ENCODE measurements around the gene LRRC3.
"Not testable (repeated sequence)": the region's sequence is repeated elsewhere in the genome, so short reads cannot be mapped to it uniquely, and the experiment has no call there.

The LRRC3 gene

DNA sequence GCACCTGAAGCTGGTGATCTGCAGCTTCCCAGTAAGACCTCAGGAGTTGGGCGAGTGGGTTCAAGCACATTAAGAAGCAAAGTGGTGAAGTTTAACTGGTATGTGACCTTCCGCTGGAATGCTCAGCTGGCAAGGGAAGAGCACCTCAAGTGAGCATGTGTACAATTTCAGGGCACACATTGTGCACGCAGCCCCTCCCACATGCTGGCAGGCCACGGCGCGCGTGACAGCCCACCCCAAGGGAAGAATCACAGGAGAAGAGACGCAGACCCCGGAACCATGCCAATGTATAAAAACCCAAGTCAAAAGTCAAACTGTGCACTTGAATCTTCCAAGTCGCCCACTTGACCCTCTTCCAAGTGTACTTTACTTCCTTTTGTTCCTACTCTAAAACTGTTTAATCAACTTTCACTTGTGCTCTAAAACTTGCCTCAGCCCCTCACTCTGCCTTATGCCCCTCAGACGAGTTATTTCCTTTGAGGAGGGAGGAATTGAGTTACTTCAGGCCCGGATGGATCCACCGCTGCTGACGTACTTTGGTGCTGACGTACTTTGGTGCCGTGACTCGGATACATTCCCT, 20.0 kb downstream of the LRRC3 start:
- H3K4me3 ChIP-seq (ENCODE audit: low read depth, low read length), result no peak overlapping the region
- DNase-seq (ENCODE audit: low read depth), result no peak
- TF ChIP-seq, protein P1, sequence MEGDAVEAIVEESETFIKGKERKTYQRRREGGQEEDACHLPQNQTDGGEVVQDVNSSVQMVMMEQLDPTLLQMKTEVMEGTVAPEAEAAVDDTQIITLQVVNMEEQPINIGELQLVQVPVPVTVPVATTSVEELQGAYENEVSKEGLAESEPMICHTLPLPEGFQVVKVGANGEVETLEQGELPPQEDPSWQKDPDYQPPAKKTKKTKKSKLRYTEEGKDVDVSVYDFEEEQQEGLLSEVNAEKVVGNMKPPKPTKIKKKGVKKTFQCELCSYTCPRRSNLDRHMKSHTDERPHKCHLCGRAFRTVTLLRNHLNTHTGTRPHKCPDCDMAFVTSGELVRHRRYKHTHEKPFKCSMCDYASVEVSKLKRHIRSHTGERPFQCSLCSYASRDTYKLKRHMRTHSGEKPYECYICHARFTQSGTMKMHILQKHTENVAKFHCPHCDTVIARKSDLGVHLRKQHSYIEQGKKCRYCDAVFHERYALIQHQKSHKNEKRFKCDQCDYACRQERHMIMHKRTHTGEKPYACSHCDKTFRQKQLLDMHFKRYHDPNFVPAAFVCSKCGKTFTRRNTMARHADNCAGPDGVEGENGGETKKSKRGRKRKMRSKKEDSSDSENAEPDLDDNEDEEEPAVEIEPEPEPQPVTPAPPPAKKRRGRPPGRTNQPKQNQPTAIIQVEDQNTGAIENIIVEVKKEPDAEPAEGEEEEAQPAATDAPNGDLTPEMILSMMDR (IDR thresholded peaks at IDR 0.05; ENCODE audit: insufficient read depth, low read depth, low read length, missing control alignments), result no peak

DNA sequence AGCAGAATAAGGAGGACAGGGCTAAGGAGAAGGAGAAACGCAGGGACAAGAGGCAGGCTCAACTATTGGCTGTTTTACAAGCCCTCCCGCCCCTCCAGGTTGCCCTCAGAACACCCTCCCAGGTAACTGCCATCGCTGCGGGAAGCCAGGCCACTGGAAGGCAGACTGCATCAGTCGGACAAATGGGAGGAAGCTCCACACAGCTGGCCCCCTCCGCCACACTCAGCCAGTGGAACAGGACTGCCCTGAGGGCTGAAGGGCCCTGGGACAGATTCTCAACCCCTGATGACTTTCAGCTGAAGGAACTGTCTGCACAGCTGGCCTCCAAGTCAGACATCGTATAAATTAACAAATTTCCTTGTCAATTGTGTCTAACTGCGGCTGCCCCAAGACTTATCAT, 21.8 kb downstream of the LRRC3 start:
- DNase-seq (ENCODE audit: low read depth), result no peak
- TF ChIP-seq, protein P1 (IDR thresholded peaks at IDR 0.05; ENCODE audit: insufficient read depth, low read depth, low read length, missing control alignments), result no peak
- no peak overlapping the region for H3K4me3 ChIP-seq (ENCODE audit: low read depth, low read length)

DNA sequence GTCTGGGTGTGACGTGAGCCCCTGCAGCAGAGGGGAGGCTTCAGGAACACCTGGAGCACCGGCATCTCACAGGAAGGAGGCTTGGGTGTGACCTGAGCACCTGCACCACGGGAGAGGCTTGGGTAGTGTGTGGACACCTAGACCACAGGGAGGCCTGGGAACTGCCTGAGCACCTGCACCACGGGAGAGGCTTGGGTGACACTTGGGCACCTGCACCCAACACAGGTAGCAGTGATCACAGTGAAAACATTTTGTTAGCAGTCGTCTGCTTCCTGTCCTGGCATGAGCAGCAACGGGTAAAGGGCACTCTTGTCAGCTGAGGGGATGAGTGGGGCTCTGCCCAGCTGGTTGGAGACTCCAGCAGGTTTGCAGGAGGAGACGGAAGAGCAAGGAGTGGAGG, 22.4 kb downstream of the LRRC3 start:
- no peak overlapping the region for H3K4me3 ChIP-seq (ENCODE audit: low read depth, low read length)
- TF ChIP-seq, protein P1 (IDR thresholded peaks at IDR 0.05; ENCODE audit: insufficient read depth, low read depth, low read length, missing control alignments), result no peak
- no peak for DNase-seq (ENCODE audit: low read depth)

DNA sequence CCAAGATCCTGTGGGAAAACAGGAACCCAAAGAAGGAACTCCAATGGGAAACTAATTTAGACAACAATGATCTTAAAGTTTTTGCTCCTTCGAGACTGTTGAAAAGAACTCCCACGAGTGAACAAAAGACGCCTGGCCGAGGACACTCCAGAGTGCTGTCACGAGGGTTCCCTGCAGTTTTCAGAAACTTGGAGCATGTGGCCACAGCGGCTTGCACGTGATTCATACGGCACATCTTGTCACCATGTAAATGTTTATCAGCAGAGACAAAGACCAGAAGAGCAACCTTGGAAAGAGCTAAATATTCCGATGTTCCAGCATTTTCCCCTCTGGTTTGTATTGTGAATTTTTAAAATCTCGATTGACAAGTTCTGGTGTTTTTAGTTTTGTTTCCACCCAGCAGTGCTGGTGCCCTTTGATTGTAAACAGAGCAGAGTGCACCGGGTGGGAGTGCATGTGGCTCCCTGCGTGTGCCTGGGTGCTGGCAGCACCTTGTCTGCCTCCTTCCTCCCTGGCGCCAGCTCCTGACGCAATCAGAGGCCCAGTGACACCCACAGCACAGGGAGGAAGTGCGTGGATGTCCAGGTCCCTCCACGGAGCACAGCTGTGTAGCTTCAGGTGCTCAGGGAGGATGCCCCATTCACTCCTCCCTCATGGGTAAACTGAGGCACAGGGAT, 23.0 kb downstream of the LRRC3 start:
- TF ChIP-seq, protein P1 (IDR thresholded peaks at IDR 0.05; ENCODE audit: insufficient read depth, low read depth, low read length, missing control alignments), result no peak
- no peak overlapping the region for H3K4me3 ChIP-seq (ENCODE audit: low read depth, low read length)
- DNase-seq (ENCODE audit: low read depth), result no peak

DNA sequence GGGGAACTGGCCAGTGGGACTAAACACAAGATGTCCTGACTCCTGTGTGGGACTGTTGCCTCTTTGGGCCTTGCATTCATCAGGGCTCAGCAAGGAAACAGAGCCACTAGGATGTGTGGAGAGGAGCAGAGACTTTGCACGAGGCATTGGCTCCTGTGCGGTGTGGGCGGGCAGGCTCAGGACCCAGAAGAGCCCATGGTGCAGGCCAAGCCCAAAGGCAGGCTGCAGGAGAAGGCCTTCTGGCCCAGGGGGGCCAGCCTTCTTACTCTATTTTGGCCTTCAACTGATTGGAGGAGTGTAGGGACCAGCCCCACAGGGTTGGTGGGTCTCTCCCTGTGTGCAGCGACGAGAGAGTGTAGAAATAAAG, 23.5 kb downstream of the LRRC3 start:
- DNase-seq (ENCODE audit: low read depth), result no peak
- TF ChIP-seq, protein P1 (IDR thresholded peaks at IDR 0.05; ENCODE audit: insufficient read depth, low read depth, low read length, missing control alignments), result no peak
- H3K4me3 ChIP-seq (ENCODE audit: low read depth, low read length), result no peak overlapping the region

DNA sequence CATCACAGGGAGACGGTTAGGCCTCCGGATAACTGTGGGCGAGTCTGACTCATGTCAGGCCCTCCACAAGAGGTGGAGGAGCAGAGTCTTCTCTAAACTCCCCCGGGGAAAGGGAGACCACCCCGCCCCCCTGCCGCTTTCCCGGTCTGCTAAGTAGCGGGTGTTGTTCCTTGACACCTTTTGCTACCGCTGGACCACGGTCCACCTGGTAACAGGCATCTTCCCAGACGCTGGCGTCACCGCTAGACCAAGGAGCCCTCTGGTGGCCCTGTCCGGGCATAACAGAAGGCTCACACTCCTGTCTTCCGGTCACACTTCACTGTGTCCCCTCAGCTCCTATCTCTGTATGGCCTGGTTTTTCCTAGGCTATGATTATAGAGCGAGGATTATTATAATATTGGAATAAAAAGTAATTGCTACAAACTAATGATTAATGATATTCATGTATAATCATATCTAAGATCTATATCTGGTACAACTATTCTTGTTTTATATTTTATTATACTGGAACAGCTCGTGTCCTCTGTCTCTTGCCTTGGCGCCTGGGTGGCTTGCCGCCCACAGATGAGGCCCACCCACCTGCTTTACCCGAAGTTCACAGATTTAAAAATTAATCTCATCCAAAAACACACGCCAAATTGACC, 24.4 kb downstream of the LRRC3 start:
- not testable (repeated sequence) for H3K4me3 ChIP-seq (ENCODE audit: low read depth, low read length)
- TF ChIP-seq, protein P1 (IDR thresholded peaks at IDR 0.05; ENCODE audit: insufficient read depth, low read depth, low read length, missing control alignments), result peak; percentile 52
- peak; percentile 47 for DNase-seq (ENCODE audit: low read depth)
